A673 (cell line): ENCODE results near the gene NIFK.

ENCODE experiments used
- EZH2 ChIP-seq: fragments of 200-600 bp; sonication (generic); IDR thresholded peaks from 2 replicates; pipeline ENCODE4 v1.6.1; 2017; ENCODE audit warnings: borderline replicate concordance, low read depth, mild to moderate bottlenecking, mixed read lengths, antibody characterized with exemption, low read length; ENCODE audit not compliant: poor library complexity, severe bottlenecking
- TF ChIP-seq, protein P1 (sequence below): fragments of 300-800, 200-600 bp; sonication (generic); conservative IDR thresholded peaks from 2 replicates; pipeline ENCODE4 v1.5.1; 2017; ENCODE audit warnings: low read depth, mild to moderate bottlenecking, antibody characterized with exemption, low read length, moderate library complexity, mixed read lengths

DNA sequence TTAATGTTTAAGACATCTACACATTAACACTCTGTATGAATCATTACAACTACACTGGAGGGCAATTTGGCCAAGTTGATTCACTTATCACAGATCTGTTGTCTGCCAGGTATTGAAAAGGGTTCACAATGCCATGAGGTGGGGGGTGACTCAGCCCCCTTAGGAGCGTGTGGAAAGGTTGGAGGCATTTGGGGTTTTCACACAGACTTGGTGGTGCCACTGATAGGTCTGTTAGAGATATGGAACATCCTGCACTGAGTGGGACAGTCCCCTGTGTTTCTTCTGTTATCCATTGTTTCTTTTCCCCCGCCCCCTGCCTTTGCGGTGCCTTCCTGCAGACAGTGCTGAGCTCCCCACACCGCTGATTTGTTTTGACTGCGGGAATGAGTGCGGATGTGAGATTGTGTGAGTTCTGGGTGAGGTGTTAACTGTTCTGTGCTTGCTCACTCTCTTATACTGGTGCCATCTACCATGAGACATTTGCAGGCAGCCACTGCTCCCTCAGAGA, 9.4 kb upstream of the NIFK start:
- TF ChIP-seq, protein P1, sequence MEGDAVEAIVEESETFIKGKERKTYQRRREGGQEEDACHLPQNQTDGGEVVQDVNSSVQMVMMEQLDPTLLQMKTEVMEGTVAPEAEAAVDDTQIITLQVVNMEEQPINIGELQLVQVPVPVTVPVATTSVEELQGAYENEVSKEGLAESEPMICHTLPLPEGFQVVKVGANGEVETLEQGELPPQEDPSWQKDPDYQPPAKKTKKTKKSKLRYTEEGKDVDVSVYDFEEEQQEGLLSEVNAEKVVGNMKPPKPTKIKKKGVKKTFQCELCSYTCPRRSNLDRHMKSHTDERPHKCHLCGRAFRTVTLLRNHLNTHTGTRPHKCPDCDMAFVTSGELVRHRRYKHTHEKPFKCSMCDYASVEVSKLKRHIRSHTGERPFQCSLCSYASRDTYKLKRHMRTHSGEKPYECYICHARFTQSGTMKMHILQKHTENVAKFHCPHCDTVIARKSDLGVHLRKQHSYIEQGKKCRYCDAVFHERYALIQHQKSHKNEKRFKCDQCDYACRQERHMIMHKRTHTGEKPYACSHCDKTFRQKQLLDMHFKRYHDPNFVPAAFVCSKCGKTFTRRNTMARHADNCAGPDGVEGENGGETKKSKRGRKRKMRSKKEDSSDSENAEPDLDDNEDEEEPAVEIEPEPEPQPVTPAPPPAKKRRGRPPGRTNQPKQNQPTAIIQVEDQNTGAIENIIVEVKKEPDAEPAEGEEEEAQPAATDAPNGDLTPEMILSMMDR: no peak
- TF ChIP-seq EZH2: no peak
